Peyer's patch (tissue), 4 donors: Measurements from ENCODE around the gene SHMT2. TPM values are rescaled to one million over a fixed set of nuclear protein-coding genes. Genes with fewer than 3 reads are reported as not detected.

Experiments used
- DNase-seq, 3 donors: peaks; one replicate each; pipeline ENCODE4 v3.0.0-alpha.2; 2017 to 2019
- H3K27ac ChIP-seq, 4 donors: fragments of 200-600 bp; sonication (generic); one replicate each; pipeline ENCODE4 v1.5.1; 2016 to 2019
- H3K27me3 ChIP-seq, 2 donors: fragments of 200-600 bp; sonication (generic); one replicate each; pipeline ENCODE4 v1.5.1; 2019
- H3K36me3 ChIP-seq, 3 donors: fragments of 200-600 bp; sonication (generic); one replicate each; pipeline ENCODE4 v1.5.1; 2016 to 2019
- H3K4me1 ChIP-seq, 4 donors: fragments of 200-600 bp; sonication (generic); one replicate each; pipeline ENCODE4 v1.5.1; 2016 to 2019
- H3K4me3 ChIP-seq, 4 donors: fragments of 200-600 bp; sonication (generic); 1 replicate in 3 of 4; 2 replicates in 1 of 4; pipeline ENCODE4 v1.5.1; 2016 to 2019; ENCODE audit warnings: mild to moderate bottlenecking in 1 of 4
- H3K9me3 ChIP-seq, 4 donors: fragments of 200-600 bp; sonication (generic); one replicate each; pipeline ENCODE4 v1.5.1; 2016 to 2019; ENCODE audit warnings: mild to moderate bottlenecking in 1 of 4
- POLR2A ChIP-seq, 2 donors: fragments of 450-650 bp; IDR thresholded peaks; one replicate each; pipeline ENCODE4 v1.5.1; 2017; ENCODE audit warnings: antibody characterized with exemption in 2 of 2, mild to moderate bottlenecking in 2 of 2, moderate library complexity in 2 of 2
- total RNA-seq, 4 donors: library from RNA; depleted of rRNA; stranded (reverse); fragments of >200 nt; gene quantifications; one replicate each; pipeline ENCODE4 v1.1.0, GENCODE V29; 2016
- TF ChIP-seq, protein P1 (sequence below), 6 experiments: fragments of 450-650 bp in 4 of 6; fragments of 200-600 bp in 2 of 6; sonication (generic) in 1 of 6; IDR thresholded peaks; one replicate each; pipeline ENCODE4 v1.5.1; 2017 to 2019; ENCODE audit warnings: antibody characterized with exemption in 6 of 6, mild to moderate bottlenecking in 3 of 6, moderate library complexity in 1 of 6

The SHMT2 gene
- total RNA-seq, 4 donors from 2014 or later: 34.4 to 72.6 (median 36.3) TPM

DNA sequence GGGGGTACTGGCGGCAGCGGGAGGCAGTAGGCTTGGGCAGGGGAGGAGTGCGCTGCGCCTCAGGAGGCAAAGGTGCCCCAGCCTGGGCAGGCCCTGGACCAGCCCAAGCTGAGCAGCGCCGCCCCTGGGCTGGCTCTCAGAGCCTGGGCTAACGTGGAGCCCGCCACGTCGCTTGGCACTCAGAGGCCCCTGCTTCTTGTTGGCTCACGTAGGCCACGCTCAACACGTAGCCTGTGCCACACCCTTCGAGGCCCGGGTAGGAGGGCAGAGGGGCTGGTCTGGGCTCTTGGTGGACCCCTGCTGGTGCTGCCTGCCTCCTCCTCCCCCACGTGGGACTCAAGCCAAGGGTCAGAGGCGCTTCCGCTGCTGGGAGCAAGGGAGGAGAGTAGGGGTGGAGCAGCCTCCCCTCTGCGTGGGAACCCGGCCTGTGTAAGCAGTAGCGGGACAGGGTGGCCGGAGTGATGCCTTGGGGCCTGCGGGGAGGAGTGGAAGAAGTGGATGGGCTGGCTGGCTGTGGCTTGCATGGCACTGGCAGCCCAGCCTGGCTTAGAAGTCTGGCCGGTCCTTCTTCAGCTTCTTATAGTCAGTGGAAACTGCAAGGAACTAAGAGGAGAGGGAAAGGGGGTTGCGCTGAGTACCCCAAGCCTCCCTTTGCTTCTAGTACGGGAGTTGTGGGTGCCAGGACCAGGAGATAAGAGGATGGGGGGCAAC is 5.7 kb downstream of the SHMT2 start:
- DNase-seq: peak in 1 of 3 donors; percentile 45
- H3K4me3 ChIP-seq: no peak overlapping the region
- H3K27ac ChIP-seq: peak overlapping the region in 1 of 4 donors; percentile 50
- TF ChIP-seq POLR2A (IDR thresholded peaks at IDR 0.05): no peak
- TF ChIP-seq, protein P1, sequence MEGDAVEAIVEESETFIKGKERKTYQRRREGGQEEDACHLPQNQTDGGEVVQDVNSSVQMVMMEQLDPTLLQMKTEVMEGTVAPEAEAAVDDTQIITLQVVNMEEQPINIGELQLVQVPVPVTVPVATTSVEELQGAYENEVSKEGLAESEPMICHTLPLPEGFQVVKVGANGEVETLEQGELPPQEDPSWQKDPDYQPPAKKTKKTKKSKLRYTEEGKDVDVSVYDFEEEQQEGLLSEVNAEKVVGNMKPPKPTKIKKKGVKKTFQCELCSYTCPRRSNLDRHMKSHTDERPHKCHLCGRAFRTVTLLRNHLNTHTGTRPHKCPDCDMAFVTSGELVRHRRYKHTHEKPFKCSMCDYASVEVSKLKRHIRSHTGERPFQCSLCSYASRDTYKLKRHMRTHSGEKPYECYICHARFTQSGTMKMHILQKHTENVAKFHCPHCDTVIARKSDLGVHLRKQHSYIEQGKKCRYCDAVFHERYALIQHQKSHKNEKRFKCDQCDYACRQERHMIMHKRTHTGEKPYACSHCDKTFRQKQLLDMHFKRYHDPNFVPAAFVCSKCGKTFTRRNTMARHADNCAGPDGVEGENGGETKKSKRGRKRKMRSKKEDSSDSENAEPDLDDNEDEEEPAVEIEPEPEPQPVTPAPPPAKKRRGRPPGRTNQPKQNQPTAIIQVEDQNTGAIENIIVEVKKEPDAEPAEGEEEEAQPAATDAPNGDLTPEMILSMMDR (IDR thresholded peaks at IDR 0.05): no peak
- peaks cover 0 to 15% of the 10 kb centered on the region in 2 donors for H3K27me3 ChIP-seq
- H3K36me3 ChIP-seq: peaks cover 0 to 28% (median 0%) of the 10 kb centered on the region in 3 donors
- peaks cover 0 to 49% (median 28%) of the 10 kb centered on the region in 4 donors for H3K4me1 ChIP-seq
- no peaks in the 10 kb centered on the region for H3K9me3 ChIP-seq

DNA sequence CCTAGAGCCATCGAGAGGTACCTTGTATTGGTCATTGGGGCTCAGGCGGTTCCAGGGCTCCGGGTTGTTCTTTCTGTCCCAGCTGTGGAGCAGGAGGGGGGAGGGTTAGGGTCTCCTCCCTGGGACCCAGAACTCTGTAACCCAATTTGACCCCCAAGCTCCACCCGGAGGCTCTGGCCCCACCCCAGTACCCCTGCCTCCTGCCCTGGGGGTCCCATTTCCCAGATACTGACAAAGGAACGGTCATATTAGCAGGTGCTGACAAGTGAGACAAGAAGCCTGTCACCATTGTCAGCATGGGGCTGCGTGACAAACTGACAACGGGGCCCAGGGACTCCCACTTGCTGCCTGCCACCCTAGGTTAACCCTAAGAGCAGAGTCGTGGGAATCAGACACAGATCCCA is 6.2 kb downstream of the SHMT2 start:
- peak in 1 of 3 donors; percentile 25 for DNase-seq
- TF ChIP-seq, protein P1 (IDR thresholded peaks at IDR 0.05): no peak
- TF ChIP-seq POLR2A (IDR thresholded peaks at IDR 0.05): no peak
- no peaks in the 10 kb centered on the region for H3K9me3 ChIP-seq
- H3K27ac ChIP-seq: peak overlapping the region in 1 of 4 donors; percentile 50
- no peak overlapping the region for H3K4me3 ChIP-seq
- peaks cover 0 to 21% of the 10 kb centered on the region in 2 donors for H3K27me3 ChIP-seq
- peaks cover 3 to 49% (median 27%) of the 10 kb centered on the region in 4 donors for H3K4me1 ChIP-seq
- H3K36me3 ChIP-seq: peaks cover 0 to 28% (median 0%) of the 10 kb centered on the region in 3 donors

DNA sequence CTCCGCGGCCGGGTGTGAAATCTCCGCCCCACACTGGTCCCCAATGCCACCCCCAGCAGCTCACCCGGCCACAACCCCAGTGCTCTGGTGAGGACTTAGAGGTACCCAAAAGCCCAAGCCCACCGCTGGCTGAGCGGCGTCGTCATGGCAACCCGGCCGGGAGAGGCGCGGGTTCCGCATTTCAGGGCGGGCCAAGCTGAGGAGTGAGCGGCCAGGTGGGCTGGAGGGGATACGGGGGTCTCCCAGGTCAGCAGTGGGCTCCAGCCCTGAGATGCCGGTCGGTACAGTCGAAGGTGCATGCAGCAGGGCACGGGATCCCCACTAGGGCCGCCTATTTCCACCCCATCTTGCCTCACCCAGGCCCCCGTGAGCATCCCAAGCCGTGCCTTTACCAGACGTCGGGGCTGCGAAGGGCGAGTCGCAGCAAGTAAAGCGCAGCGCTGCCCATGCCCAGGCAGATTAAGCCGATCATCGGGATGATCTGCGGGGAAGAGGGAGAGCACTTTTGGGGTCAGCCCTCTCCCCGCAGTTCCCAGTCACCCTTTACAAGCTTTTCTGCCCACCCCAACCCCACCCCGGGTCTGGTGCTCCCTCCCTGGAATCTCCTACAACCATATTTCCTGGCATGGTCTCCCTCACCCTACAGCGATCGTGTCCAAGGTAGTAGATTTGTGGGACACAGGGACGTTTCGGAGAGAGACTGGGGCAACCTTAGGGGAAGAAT is 6.9 kb downstream of the SHMT2 start:
- Histone ChIP-seq H3K36me3 (peaks cover 0 to 27% (median 0%) of the 10 kb centered on the region in 3 donors), H3K4me3 (peak overlapping the region in 1 of 4 donors; percentile 15), H3K27ac (no peak overlapping the region), H3K27me3 (peaks cover 0 to 27% of the 10 kb centered on the region in 2 donors), H3K4me1 (peaks cover 5 to 50% (median 30%) of the 10 kb centered on the region in 4 donors), H3K9me3 (no peaks in the 10 kb centered on the region)
- DNase-seq: peak in 1 of 3 donors; percentile 47
- TF ChIP-seq POLR2A (IDR thresholded peaks at IDR 0.05): no peak
- TF ChIP-seq, protein P1 (IDR thresholded peaks at IDR 0.05): no peak

DNA sequence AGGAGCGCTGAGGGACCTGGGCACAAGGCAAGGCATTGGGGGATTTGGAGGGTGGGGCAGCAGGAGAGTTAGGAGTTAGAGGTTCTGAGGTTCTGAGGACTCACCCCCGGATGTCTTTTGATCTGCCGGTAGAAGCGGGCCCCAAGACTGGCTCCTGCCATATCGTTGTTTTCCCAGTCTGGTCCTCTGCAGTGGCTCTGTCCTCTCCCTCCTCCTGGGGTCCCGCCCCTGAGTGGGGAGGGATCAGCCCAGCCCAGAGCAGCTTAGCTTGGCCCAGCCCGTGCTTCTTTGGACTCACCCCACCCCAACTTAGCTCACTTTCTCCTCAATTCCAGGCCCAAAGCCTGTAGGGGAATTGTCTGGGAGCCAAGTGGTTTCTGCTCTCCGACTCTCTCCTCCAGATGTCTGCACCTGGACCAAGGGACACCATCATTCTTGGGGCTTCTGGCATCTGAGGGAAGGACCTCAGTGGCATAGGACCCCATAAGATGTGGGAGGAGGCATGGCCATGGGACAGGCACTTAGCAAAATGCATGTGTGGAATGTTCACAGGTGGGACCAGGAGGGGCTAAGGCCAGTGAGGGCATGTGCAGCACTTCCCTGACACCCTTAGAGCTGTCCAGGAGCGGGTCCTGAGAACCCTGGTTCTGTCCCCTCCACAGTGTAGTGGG is 7.5 kb downstream of the SHMT2 start:
- Histone ChIP-seq H3K27me3 (peaks cover 0 to 34% of the 10 kb centered on the region in 2 donors), H3K4me1 (peaks cover 5 to 57% (median 33%) of the 10 kb centered on the region in 4 donors), H3K27ac (no peak overlapping the region), H3K9me3 (no peaks in the 10 kb centered on the region), H3K36me3 (peaks cover 0 to 20% (median 0%) of the 10 kb centered on the region in 3 donors), H3K4me3 (peak overlapping the region in 1 of 4 donors; percentile 15)
- DNase-seq: peak in 1 of 3 donors; percentile 44
- TF ChIP-seq, protein P1 (IDR thresholded peaks at IDR 0.05): no peak
- TF ChIP-seq POLR2A (IDR thresholded peaks at IDR 0.05): no peak

DNA sequence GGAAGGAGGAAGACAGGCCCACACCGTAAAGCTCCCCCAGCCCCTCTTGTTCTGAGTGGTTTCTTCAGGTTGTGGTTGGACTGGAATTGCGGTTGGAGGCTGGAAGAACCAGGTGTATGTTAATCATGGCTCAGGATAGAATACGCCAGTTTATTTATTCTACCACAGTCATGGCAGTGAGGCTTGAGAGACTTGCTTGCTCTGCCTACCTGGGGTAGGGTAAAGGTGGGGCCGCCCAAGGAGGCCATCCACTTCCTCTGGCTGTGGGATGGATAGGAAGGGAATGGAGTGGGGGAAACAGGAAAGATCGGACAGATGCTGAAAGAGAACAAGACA is 8.1 kb downstream of the SHMT2 start:
- Histone ChIP-seq H3K4me3 (no peak overlapping the region), H3K4me1 (peaks cover 5 to 62% (median 36%) of the 10 kb centered on the region in 4 donors), H3K27me3 (peaks cover 0 to 39% of the 10 kb centered on the region in 2 donors), H3K36me3 (peaks cover 0 to 15% (median 0%) of the 10 kb centered on the region in 3 donors), H3K27ac (no peak overlapping the region), H3K9me3 (no peaks in the 10 kb centered on the region)
- no peak for TF ChIP-seq POLR2A (IDR thresholded peaks at IDR 0.05)
- TF ChIP-seq, protein P1 (IDR thresholded peaks at IDR 0.05): no peak
- no peak for DNase-seq
